Lower leg skin (tissue), 3 donors: ENCODE results near the gene NBAS.

Source experiments
- CTCF ChIP-seq, 3 donors: fragments of 450-650 bp; IDR thresholded peaks; one replicate each; pipeline ENCODE4 v1.5.1; 2016; ENCODE audit warnings: antibody characterized with exemption in 3 of 3, mild to moderate bottlenecking in 3 of 3, moderate library complexity in 2 of 3
- POLR2A ChIP-seq, 2 donors: fragments of 450-650 bp; IDR thresholded peaks; one replicate each; pipeline ENCODE4 v1.6.1; 2016 to 2017; ENCODE audit warnings: antibody characterized with exemption in 2 of 2, mild to moderate bottlenecking in 1 of 2, moderate library complexity in 1 of 2

GRCh38 chr2:15191789-15192188 is 369.3 kb downstream of the NBAS start:
- TF ChIP-seq CTCF (IDR thresholded peaks at IDR 0.05) (no peak), POLR2A (IDR thresholded peaks at IDR 0.05) (no peak)
